GM19099 (cell line): Measurements from ENCODE around the gene POLR3C.

Experiments used
- POLR2A ChIP-seq: IDR thresholded peaks from 3 replicates; pipeline ENCODE4 v1.6.1; 2011; ENCODE audit warnings: low read depth; ENCODE audit not compliant: insufficient read length; ENCODE audit errors: extremely low read depth

Gene POLR3C

GRCh38 chr1:145891587-145892485, 67.8 kb downstream of the POLR3C start:
- no peak for TF ChIP-seq POLR2A

- TF ChIP-seq POLR2A, result no peak
Observed at GRCh38 chr1:145892486-145893087, 68.6 kb downstream of the POLR3C start.

- TF ChIP-seq POLR2A, result no peak
Observed at GRCh38 chr1:145893306-145894055, 69.5 kb downstream of the POLR3C start.
